HT1080 (cell line): ENCODE results near the gene CENPI. TPM values are rescaled to one million over a fixed set of nuclear protein-coding genes. Genes with fewer than 3 reads are reported as not detected.

Experiments used
- total RNA-seq: library from RNA; depleted of rRNA; stranded (reverse); fragments of >200 nt; shearing (Covaris generic); gene quantifications from 2 replicates; pipeline ENCODE4 v1.2.3, GENCODE V29; 2014; rRNA removed

CENPI gene
- total RNA-seq, 1 experiment from 2014 or later, result 19.1 TPM

Other genes with a start within 250 kb of the CENPI start
- 0.18 TPM in 1 of 2 replicates, not detected in the other for gene NOX1, start 223.8 kb upstream of the CENPI start, total RNA-seq
- gene XKRX, start 169.3 kb upstream of the CENPI start, total RNA-seq, result 0.13 TPM in 2 replicates
- gene ARL13A, start 128.5 kb upstream of the CENPI start, total RNA-seq, result not detected in 2 replicates
- 20.0 TPM in 2 replicates for gene TRMT2B, start 46.1 kb upstream of the CENPI start, total RNA-seq
- gene TMEM35A, start 19.3 kb upstream of the CENPI start, total RNA-seq, result 0.16 TPM in 1 of 2 replicates, not detected in the other
- gene DRP2, start 121.6 kb downstream of the CENPI start, total RNA-seq, result 7.2 TPM in 2 replicates
- gene TAF7L, start 193.1 kb downstream of the CENPI start, total RNA-seq, result not detected in 2 replicates